ENCODE data around the gene KDM3B. TPM values are rescaled to one million over a fixed set of nuclear protein-coding genes. Genes with fewer than 3 reads are reported as not detected.
"Not testable (repeated sequence)": the region's sequence is repeated elsewhere in the genome, so short reads cannot be mapped to it uniquely, and the experiment has no call there.

KDM3B gene
- total RNA-seq, 2 experiments from 2014 or later, result 33.4 to 36.2 TPM

DNA sequence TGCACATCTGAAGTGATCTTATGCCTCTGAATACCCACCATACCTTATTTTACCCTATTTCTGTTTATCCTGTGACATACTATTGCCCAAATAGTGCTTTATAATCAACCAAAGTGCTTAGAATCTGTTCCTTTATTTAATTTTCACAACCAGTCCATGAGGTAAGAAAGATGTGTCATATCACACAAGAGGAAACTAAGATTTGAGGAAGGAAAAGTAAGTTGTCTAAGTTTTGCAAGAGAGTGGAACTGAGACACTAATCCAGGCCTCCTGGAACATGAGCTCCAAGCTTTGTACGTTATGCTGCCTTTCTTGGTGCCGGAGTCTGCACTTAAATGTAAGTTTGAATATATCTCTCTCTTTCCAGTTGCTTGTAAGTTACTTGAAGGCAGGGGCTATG lies 17.2 kb downstream of the KDM3B start:
- CTCF ChIA-PET, result interaction anchor here (1.0 to 7.6 kb wide), 3 partner anchors 12 to 25 kb away, joined by 3 to 63 read pairs (median 3); partner anchors contain the start of gene KDM3B
- no peaks in the 10 kb centered on the region for H3K9me3 Mint-ChIP-seq
- intact Hi-C loops (cut with micrococcal nuclease), result no loop called here
- peaks cover 6% of the 10 kb centered on the region for H3K36me3 Mint-ChIP-seq (ENCODE audit: low read depth)
- no peaks in the 10 kb centered on the region for H3K27me3 Mint-ChIP-seq (ENCODE audit: low read depth)
- peak overlapping the region; percentile 26 for H3K27ac Mint-ChIP-seq
- DNase-seq, result no peak
- H3K4me1 Mint-ChIP-seq (ENCODE audit: low read depth), result peaks cover 44% of the 10 kb centered on the region
- no peak overlapping the region for H3K4me3 Mint-ChIP-seq

DNA sequence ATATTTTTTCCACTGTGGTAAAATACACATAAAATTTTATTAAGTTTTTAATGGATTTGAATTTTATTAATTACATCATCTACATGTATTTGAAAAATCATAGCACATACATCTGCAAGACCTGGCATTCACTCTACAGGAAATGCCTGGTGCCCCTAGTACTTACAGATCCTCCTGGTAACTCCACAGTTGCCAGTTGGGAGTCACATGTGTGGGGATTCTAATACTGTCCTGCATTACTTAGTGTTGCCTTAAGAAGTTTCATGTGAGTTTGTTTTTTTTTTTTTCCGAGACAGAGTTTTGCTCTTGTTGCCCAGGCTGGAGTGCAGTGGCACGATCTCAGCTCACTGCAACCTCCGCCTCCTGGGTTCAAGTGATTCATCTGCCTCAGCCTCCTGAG lies 18.1 kb downstream of the KDM3B start:
- Mint-ChIP-seq H3K4me1 (ENCODE audit: low read depth) (peaks cover 44% of the 10 kb centered on the region), H3K36me3 (ENCODE audit: low read depth) (peaks cover 6% of the 10 kb centered on the region), H3K4me3 (no peak overlapping the region), H3K27me3 (ENCODE audit: low read depth) (no peaks in the 10 kb centered on the region), H3K9me3 (no peaks in the 10 kb centered on the region), H3K27ac (no peak overlapping the region)
- intact Hi-C loops (cut with micrococcal nuclease), result no loop called here
- no peak for DNase-seq
- CTCF ChIA-PET, result interaction anchor here (0.6 to 7.6 kb wide), 2 partner anchors 17 to 90 kb away, joined by 4 to 63 read pairs; partner anchors contain the start of gene KDM3B

DNA sequence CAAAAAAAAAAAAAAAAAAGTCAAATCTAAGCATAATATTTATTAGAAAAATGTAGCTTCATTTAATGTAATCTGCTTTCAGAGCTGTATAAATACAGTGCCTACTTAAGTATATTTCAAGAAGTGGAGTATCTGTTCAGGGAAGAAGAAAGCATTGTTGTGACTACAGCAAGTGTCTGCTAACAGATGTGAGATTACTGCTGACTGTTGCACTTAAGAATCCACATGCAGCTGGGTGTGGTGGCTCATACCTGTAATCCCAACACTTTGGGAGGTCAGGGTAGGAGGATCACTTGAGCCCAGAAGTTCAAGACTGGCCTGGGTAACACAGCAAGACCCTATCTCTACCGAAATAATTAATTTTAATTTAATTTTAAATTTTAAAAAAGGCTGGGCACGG lies 19.0 kb downstream of the KDM3B start:
- peaks cover 38% of the 10 kb centered on the region for H3K4me1 Mint-ChIP-seq (ENCODE audit: low read depth)
- intact Hi-C loops (cut with micrococcal nuclease), result no loop called here

DNA sequence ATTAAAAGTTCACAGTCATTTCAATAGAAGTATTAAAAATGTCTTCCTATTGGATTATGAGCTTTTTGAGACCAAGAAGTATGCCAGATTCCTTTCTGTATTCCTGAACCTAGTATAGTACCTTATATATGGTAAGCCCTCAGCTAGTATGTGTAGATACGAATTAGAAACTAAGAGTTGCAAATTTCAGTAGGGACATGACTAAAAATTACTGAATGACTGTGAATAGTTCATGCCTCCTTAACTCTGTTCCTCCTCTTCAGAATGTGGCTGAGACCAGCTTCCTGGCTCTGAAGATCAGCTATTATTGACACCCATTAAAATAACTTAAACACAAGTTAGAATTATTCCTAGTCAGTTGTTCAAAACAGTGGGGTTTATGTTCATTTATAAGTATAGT lies 19.7 kb downstream of the KDM3B start:
- intact Hi-C loops (cut with micrococcal nuclease), result no loop called here
- Mint-ChIP-seq H3K27ac (no peak overlapping the region), H3K9me3 (no peaks in the 10 kb centered on the region), H3K4me1 (ENCODE audit: low read depth) (peaks cover 31% of the 10 kb centered on the region), H3K27me3 (ENCODE audit: low read depth) (no peaks in the 10 kb centered on the region), H3K4me3 (no peak overlapping the region), H3K36me3 (ENCODE audit: low read depth) (peaks cover 8% of the 10 kb centered on the region)
- DNase-seq, result no peak
- CTCF ChIA-PET, result interaction anchor here (7.6 kb wide), 1 partner anchor 19 kb away, joined by 63 read pairs; the partner anchor contains the start of gene KDM3B

More for the DNA sequence above, 19.0 kb downstream of the KDM3B start:
- Mint-ChIP-seq H3K9me3 (no peaks in the 10 kb centered on the region), H3K27me3 (ENCODE audit: low read depth) (no peaks in the 10 kb centered on the region), H3K36me3 (ENCODE audit: low read depth) (peaks cover 7% of the 10 kb centered on the region), H3K4me3 (no peak overlapping the region), H3K27ac (no peak overlapping the region)
- DNase-seq, result no peak
- CTCF ChIA-PET, result interaction anchor here (0.5 to 7.6 kb wide), 3 partner anchors 11 to 148 kb away, joined by 3 to 63 read pairs (median 4); partner anchors contain the start of gene KDM3B

DNA sequence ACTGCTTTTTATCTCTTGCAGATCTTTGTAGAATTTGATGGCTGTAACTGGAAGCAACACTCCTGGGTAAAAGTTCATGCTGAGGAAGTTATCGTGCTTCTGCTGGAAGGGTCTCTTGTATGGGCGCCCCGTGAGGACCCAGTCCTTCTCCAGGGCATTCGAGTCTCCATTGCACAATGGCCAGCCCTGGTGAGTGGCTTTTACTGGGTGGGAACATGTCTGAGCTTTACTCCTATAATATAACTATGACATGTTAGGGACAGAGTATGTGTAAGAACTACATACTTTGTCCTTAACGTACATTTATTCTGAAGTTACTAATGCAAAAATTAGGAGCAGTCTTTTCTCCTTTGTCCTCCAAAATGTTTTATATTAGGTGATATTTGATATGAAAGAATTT lies 20.2 kb downstream of the KDM3B start:
- intact Hi-C loops (cut with micrococcal nuclease), result no loop called here

DNA sequence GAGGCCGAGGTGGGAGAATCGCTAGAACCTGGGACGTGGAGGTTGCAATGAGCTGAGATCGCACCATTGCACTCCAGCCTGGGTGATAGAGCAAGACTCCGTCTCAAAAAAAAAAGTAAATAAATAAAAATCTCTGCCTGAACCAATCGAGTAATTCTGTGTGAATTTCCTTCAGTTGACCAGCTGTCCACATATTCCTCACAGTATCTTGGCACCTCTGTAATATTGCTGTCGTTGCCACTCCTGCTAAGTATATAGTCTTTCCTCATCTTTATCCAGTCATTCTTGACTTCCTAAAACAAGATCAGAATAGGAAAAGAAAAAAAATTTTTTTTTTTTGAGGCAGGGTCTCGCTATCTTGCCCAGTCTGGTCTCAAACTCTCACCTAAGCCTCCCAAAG lies 29.9 kb downstream of the KDM3B start:
- no peaks in the 10 kb centered on the region for H3K4me1 Mint-ChIP-seq (ENCODE audit: low read depth)
- no peak overlapping the region for H3K4me3 Mint-ChIP-seq
- peaks cover 21% of the 10 kb centered on the region for H3K36me3 Mint-ChIP-seq (ENCODE audit: low read depth)
- DNase-seq, result no peak
- intact Hi-C loops (cut with micrococcal nuclease), result no loop called here
- CTCF ChIA-PET, result interaction anchor here (0.6 to 2.9 kb wide), 4 partner anchors 13 to 42 kb away, joined by 3 to 9 read pairs (median 4); no protein-coding TSS in a partner anchor
- no peaks in the 10 kb centered on the region for H3K9me3 Mint-ChIP-seq
- H3K27me3 Mint-ChIP-seq (ENCODE audit: low read depth), result no peaks in the 10 kb centered on the region
- H3K27ac Mint-ChIP-seq, result no peak overlapping the region

More for the DNA sequence above, 20.2 kb downstream of the KDM3B start:
- Mint-ChIP-seq H3K27ac (no peak overlapping the region), H3K9me3 (no peaks in the 10 kb centered on the region), H3K4me3 (no peak overlapping the region), H3K27me3 (ENCODE audit: low read depth) (no peaks in the 10 kb centered on the region), H3K36me3 (ENCODE audit: low read depth) (peaks cover 11% of the 10 kb centered on the region), H3K4me1 (ENCODE audit: low read depth) (peaks cover 31% of the 10 kb centered on the region)
- no peak for DNase-seq
- CTCF ChIA-PET, result interaction anchor here (7.6 kb wide), 1 partner anchor 20 kb away, joined by 63 read pairs; the partner anchor contains the start of gene KDM3B

DNA sequence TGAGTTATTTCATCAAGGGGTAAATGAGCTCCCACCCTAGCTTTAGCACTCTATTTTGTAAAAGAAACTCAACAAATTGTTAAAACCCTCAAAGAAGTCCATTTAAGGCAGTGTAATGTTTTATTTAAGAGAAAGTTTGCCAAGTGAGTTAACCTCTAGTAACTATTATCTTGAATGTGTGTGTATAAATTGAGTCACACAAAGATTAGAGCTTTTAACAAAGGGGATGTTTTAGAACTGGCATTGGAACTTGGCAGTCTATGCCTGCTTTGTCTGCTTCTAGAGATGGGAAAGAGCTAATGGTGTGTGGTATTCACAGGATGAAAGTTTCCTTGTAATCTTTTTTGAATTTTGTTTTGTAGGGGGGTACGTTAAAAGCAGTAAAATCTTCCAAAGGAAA lies 33.2 kb downstream of the KDM3B start:
- Mint-ChIP-seq H3K4me1 (ENCODE audit: low read depth) (no peaks in the 10 kb centered on the region), H3K27ac (no peak overlapping the region), H3K27me3 (ENCODE audit: low read depth) (no peaks in the 10 kb centered on the region), H3K36me3 (ENCODE audit: low read depth) (peaks cover 17% of the 10 kb centered on the region), H3K4me3 (no peak overlapping the region), H3K9me3 (no peaks in the 10 kb centered on the region)
- intact Hi-C loops (cut with micrococcal nuclease), result no loop called here
- CTCF ChIA-PET, result no interaction called here
- no peak for DNase-seq

DNA sequence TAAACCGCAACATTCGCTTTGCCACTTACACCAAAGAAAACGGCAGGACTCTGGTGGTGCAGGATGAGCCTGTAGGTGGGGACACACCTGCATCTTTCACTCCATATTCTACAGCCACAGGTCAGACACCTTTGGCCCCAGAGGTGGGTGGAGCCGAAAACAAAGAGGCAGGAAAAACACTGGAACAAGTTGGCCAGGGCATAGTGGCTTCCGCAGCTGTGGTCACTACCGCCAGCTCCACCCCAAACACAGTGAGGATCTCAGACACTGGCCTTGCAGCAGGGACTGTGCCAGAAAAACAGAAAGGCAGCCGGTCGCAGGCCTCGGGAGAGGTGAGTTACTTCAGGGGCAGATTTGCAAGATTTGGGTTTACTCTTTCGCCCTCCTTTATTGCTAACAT lies 33.8 kb downstream of the KDM3B start:
- DNase-seq, result no peak
- no peaks in the 10 kb centered on the region for H3K9me3 Mint-ChIP-seq
- H3K4me3 Mint-ChIP-seq, result no peak overlapping the region
- H3K27ac Mint-ChIP-seq, result no peak overlapping the region
- no peaks in the 10 kb centered on the region for H3K27me3 Mint-ChIP-seq (ENCODE audit: low read depth)
- CTCF ChIA-PET, result no interaction called here
- peaks cover 18% of the 10 kb centered on the region for H3K36me3 Mint-ChIP-seq (ENCODE audit: low read depth)
- H3K4me1 Mint-ChIP-seq (ENCODE audit: low read depth), result no peaks in the 10 kb centered on the region
- intact Hi-C loops (cut with micrococcal nuclease), result no loop called here

DNA sequence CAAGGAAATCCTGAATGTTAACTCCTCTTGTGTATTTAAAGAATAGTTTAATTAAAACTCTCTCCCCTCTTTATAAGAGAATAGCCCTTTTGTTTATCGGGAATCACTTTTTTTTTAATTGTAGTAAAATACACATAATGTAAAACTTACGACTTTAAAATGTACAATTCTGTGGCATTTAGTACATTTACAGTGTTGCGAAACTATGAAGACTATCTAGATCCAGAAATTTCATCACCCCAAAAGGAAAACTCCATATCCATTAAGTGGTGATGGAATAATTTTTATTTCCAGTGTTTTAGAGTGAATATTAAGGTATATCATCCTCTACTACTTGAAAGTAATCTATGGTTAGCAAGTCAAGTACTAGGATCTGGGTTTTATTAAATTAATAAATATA lies 36.8 kb downstream of the KDM3B start:
- CTCF ChIA-PET, result no interaction called here

DNA sequence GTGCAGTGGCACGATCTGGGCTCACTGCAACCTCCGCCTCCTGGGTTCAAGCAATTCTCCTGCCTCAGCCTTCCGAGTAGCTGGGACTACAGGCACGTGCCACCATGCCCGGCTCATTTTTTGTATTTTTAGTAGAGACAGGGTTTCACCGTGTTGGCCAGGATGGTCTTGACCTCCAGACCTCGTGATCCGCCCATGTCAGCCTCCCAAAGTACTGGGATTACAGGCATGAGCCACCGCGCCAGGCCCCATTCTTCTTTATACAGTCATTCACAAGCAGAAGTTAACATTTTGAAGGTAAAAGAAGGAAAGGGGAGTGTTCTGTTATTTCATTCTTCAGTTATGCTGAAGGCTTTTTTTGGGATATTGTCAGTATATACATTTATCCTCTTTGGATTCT lies 37.4 kb downstream of the KDM3B start:
- CTCF ChIA-PET, result interaction anchor here (0.6 kb wide), 1 partner anchor 203 kb away, joined by 5 read pairs; no protein-coding TSS in a partner anchor
- H3K4me3 Mint-ChIP-seq; H3K27ac Mint-ChIP-seq; intact Hi-C loops (cut with micrococcal nuclease); H3K9me3 Mint-ChIP-seq; H3K4me1 Mint-ChIP-seq (ENCODE audit: low read depth); DNase-seq; H3K27me3 Mint-ChIP-seq (ENCODE audit: low read depth): not testable (repeated sequence)
- peaks cover 29% of the 10 kb centered on the region for H3K36me3 Mint-ChIP-seq (ENCODE audit: low read depth)

More for the DNA sequence above, 36.8 kb downstream of the KDM3B start:
- Mint-ChIP-seq H3K27me3 (ENCODE audit: low read depth) (no peaks in the 10 kb centered on the region), H3K9me3 (no peaks in the 10 kb centered on the region), H3K36me3 (ENCODE audit: low read depth) (peaks cover 23% of the 10 kb centered on the region), H3K4me3 (no peak overlapping the region), H3K27ac (no peak overlapping the region), H3K4me1 (ENCODE audit: low read depth) (no peaks in the 10 kb centered on the region)
- no peak for DNase-seq
- intact Hi-C loops (cut with micrococcal nuclease), result no loop called here

DNA sequence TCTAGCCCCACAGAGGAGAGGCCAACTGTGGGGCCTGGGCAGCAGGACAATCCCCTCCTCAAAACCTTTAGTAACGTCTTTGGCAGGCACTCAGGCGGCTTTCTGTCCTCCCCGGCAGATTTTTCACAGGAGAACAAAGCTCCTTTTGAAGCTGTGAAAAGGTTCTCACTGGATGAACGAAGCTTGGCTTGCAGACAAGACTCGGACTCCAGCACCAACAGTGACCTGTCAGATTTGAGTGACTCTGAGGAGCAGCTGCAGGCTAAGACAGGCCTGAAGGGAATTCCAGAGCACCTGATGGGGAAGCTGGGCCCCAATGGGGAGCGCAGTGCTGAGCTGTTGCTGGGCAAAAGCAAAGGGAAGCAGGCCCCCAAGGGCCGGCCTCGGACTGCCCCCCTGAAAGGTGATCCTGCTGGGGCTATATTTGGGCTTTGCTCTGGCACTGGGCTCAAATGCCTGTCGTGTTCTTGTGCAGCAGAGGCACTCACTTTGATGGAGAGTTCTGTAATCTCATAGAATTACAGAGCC lies 39.4 kb downstream of the KDM3B start:
- intact Hi-C loops (cut with micrococcal nuclease), result no loop called here
- no peak for DNase-seq
- Mint-ChIP-seq H3K27ac (no peak overlapping the region), H3K4me3 (no peak overlapping the region), H3K4me1 (ENCODE audit: low read depth) (no peaks in the 10 kb centered on the region), H3K36me3 (ENCODE audit: low read depth) (peaks cover 29% of the 10 kb centered on the region), H3K9me3 (no peaks in the 10 kb centered on the region), H3K27me3 (ENCODE audit: low read depth) (no peaks in the 10 kb centered on the region)
- CTCF ChIA-PET, result interaction anchor here (0.6 to 1.7 kb wide), 5 partner anchors 22 to 112 kb away, joined by 3 to 7 read pairs (median 4); no protein-coding TSS in a partner anchor

DNA sequence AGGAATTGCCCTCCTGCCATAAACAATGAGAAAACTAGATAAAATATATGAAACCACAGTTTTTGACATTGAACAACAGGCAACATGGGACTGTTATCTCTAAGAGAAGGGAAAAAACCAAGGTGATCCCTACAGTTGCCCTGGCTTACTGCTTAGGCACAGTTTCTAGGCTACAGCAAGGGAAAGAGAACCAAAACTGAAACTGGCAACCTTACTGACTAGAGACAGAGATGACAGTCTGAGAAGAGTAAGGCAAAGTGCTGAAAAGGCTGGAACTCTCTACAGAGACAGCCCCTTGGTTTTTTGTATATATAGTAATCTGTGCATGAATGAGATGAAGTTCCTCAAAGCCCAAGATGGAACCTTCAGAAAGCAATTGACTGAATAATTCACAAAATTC lies 50.2 kb downstream of the KDM3B start:
- peaks cover 30% of the 10 kb centered on the region for H3K36me3 Mint-ChIP-seq (ENCODE audit: low read depth)
- no peaks in the 10 kb centered on the region for H3K27me3 Mint-ChIP-seq (ENCODE audit: low read depth)
- intact Hi-C loops (cut with micrococcal nuclease), result no loop called here
- H3K9me3 Mint-ChIP-seq, result no peaks in the 10 kb centered on the region
- CTCF ChIA-PET, result no interaction called here
- no peak overlapping the region for H3K4me3 Mint-ChIP-seq
- H3K4me1 Mint-ChIP-seq (ENCODE audit: low read depth), result peaks cover 15% of the 10 kb centered on the region
- DNase-seq, result peak; percentile 21
- no peak overlapping the region for H3K27ac Mint-ChIP-seq

DNA sequence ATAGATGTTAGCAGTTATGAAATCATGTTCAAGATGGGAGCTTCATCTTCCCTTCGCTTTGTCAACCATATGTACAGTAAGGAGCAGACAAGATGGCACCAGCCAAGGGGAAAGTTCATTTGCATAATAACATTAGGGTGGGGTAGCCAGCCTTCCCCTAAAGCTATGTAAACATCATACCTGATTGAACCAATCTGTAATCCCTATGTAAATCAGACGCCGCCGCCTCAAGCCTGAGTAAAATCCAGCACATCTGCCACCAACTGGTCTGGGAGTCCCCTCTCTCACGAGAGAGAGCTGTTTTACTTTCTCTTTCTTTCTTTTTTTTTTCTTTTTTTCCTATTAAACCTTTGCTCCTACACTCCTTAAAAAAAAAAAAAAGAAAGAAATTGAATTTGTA lies 55.5 kb downstream of the KDM3B start:
- peak; percentile 73 for DNase-seq
- Mint-ChIP-seq H3K27me3 (ENCODE audit: low read depth) (no peaks in the 10 kb centered on the region), H3K9me3 (no peaks in the 10 kb centered on the region), H3K27ac (peak overlapping the region; percentile 74), H3K4me3 (no peak overlapping the region), H3K4me1 (ENCODE audit: low read depth) (peaks cover 11% of the 10 kb centered on the region), H3K36me3 (ENCODE audit: low read depth) (peaks cover 12% of the 10 kb centered on the region)
- intact Hi-C loops (cut with micrococcal nuclease), result loop anchor here (2.0 to 5.0 kb wide), 3 partner anchors 53 to 331 kb away; partner anchors contain the start of gene FAM53C
- CTCF ChIA-PET, result interaction anchor here (0.6 to 1.0 kb wide), 4 partner anchors 27 to 111 kb away, joined by 3 to 5 read pairs (median 4); partner anchors contain the start of gene KDM3B
